Activated effector memory CD4-positive, alpha-beta T cell treated with anti-CD3 and anti-CD28 coated beads, Interleukin-2, amount 50 U/mL, for 16 hours (primary cell): ENCODE measurements around the gene CD59.
"Not testable (repeated sequence)": the region's sequence is repeated elsewhere in the genome, so short reads cannot be mapped to it uniquely, and the experiment has no call there.

Source experiments
- DNase-seq: peaks from one replicate; pipeline ENCODE4 v3.0.0-alpha.2; 2020

CD59 gene

GRCh38 chr11:33713151-33713855 lies 22.9 kb downstream of the CD59 start:
- DNase-seq = no peak

DNA sequence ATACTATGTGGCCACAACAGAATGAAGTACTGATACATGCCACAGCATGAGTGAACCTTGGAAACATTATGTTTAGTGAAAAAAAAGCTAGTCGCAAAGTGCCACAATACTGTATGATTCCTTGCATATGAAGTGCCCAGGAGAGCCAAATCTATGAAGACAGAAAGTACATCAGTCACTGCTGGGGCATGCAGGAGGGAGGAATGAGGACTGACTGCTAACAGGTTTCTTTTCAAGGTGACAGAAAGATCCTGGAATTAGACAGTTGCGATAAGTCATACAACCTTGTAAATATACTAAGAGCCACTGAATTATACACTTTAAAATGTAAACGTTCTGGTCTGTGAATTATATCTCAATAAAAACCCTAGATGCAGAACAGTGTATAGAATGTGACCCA lies 23.8 kb downstream of the CD59 start:
- no peak for DNase-seq

DNA sequence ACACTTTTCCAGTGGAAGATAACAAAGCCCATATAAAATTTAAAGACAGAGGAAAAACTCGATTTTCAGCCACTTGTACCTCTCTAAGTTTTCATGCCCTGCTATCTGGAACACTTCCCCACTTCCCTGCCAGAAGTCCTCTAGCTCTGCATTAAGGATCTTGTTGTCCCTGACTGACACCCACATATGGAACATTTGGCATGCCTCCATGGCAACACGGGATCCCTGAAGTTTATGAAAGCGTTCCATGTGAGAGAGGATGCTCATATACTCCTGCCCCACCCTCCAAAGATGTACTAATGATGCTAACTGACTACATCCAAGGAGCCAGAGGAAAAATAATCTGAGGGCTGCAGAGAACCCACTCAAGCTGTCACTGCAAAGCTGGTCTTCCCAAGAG lies 26.8 kb downstream of the CD59 start:
- DNase-seq = no peak

- no peak for DNase-seq
These were observed 27.2 kb downstream of the CD59 start for GRCh38 chr11:33708985-33709384.

GRCh38 chr11:33707831-33708230 lies 28.4 kb downstream of the CD59 start:
- DNase-seq = not testable (repeated sequence)

GRCh38 chr11:33706966-33707365 lies 29.3 kb downstream of the CD59 start:
- no peak for DNase-seq

GRCh38 chr11:33706546-33706945 lies 29.7 kb downstream of the CD59 start:
- DNase-seq = no peak

- no peak for DNase-seq
These were observed 31.8 kb downstream of the CD59 start for GRCh38 chr11:33704240-33705002.

DNA sequence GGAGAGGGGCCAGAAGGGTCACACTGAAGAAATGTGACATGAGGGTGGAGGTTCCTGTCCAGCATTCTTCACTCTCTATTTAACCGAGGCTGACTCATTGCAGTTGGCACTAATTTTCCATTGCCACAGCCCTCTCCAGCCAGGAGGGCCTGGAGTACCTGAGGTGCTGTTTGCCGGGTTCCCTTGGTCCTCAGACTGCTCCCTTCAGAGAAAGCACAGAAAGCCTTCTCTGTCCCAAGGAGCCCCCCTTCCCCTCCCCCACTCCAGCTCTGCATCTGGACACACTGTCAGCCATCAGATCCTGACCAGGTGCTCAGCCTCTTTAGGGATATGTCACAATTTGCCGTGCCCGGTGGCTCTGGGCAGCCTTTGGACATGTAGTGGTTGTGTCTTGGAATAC lies 32.4 kb downstream of the CD59 start:
- DNase-seq = no peak

DNA sequence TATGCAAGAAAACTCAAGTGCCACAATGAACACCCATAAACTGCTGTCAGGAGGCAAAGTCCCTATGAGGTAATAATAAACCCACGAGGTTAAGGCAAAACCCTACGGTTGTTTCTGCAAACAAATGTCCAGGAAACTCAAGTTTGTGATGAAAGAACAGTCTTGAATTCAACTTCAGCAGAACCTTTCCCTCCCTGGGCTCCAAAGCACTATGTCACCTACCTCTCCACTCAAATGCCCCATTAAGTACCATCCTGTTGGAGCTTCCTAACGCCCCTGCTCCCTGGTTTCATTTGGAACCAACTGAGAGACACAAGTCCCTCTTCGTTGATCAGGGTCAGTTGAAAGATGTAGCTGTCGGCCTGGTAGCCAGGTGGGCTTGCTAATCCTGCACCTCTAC lies 33.0 kb downstream of the CD59 start:
- no peak for DNase-seq

DNA sequence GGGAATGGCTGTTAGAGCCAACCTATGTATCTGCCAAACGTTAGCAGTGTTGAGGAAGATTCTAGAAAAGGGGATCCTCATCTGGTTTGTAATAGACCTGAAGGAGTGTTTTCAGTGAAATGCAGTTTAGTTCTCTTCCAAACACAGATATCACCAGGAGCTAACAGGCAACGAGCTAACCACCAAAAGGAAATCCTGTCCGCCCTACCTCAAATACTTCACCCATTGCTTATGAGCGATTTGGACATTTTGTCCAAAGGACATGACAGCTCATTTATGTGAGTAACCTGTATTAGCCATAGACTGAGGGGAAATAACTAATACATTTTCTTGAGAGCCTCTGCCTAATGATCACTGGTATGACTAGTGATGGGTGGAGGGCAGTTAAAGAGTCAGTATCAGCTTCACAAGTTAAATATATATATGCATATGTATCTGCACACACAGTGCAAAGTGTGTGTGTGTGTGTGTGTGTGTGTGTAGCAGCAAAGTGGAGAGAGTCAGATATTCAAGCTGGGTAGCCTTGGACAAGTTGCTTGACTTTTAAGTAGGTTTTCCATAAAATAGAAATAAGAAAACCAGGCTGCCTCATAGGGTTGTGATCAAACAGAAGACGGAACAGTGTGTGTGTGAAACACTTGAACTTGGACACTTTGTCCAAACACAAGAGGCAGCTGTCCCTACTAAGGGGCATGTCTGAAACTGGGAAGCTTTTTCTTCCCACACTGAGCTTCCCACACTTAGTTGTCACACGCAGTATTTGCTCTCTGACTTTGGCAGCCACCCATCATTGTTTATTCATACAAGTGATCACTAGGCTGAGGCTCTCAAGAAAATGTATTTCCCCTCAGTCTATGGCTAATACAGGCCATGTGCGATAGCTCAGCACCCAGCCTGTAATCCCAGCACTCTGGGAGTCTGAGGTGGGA lies 34.7 kb downstream of the CD59 start:
- no peak for DNase-seq

- DNase-seq = peak; percentile 97
These were observed 35.5 kb downstream of the CD59 start, which contains the start of gene C11orf91 for GRCh38 chr11:33700502-33701271. Gene C11orf91, minus strand, starts transcription at chr11:33700826. Its CDS starts 86 bp downstream, at chr11:33700740.

- no peak for DNase-seq
These were observed 36.1 kb downstream of the CD59 start for GRCh38 chr11:33700063-33700501.

GRCh38 chr11:33699515-33700062 lies 36.6 kb downstream of the CD59 start:
- no peak for DNase-seq

DNA sequence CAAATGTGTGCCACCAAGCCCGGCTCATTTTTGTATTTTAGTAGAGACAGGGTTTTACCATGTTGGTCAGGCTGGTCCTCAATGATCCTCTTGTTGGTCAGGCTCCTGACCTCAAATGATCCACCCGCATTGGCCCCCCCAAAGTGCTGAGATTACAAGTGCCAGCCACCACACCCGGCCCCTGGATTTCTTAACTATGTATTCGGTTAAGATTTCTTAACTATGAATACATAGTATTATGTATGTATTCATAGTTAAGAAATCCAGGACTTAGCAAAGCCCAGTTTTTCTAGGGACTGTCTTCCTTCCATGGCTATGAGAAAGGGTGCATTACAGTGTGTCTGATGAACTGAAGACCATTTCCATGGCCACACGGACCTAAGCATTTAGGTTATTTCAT lies 37.3 kb downstream of the CD59 start:
- no peak for DNase-seq

GRCh38 chr11:33697997-33698396 lies 38.2 kb downstream of the CD59 start:
- DNase-seq = no peak

GRCh38 chr11:33696931-33697638 lies 39.1 kb downstream of the CD59 start:
- DNase-seq = no peak

- no peak for DNase-seq
These were observed 39.8 kb downstream of the CD59 start for GRCh38 chr11:33696411-33696810.

- DNase-seq = no peak
These were observed 41.1 kb downstream of the CD59 start for GRCh38 chr11:33695051-33695566.

GRCh38 chr11:33694346-33695050 lies 41.7 kb downstream of the CD59 start:
- DNase-seq = no peak

DNA sequence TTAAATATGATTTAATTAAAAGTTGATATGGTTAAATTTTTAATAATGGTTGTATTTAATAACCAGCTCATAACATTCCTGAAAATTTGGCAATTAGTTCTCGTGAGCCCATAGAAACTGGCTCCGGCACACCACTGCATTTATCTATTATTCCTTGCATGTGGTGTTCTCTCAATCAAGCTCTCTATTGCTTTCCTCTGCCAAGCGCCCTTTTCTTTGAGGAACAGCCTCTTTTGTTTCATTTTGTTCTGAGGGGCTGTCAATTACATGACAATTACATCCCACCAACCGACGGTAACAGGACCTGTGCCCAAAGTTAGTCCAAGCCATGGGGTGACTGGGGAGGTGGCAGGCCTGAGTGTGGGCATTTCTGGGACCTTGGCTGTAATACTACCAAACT lies 43.7 kb downstream of the CD59 start:
- DNase-seq = no peak
